Colonic mucosa (tissue), 4 donors: ENCODE results near the gene SIRT7. TPM values are rescaled to one million over a fixed set of nuclear protein-coding genes. Genes with fewer than 3 reads are reported as not detected.

ENCODE experiments used
- DNase-seq: peaks from one replicate; pipeline ENCODE4 v3.0.0-alpha.2; 2020
- H3K27ac ChIP-seq: fragments of 200-600 bp; one replicate; pipeline ENCODE4 v1.8.0; 2021
- H3K27me3 ChIP-seq: fragments of 200-600 bp; one replicate; pipeline ENCODE4 v1.8.0; 2021
- H3K36me3 ChIP-seq: fragments of 200-600 bp; one replicate; pipeline ENCODE4 v1.8.0; 2021
- H3K4me1 ChIP-seq: fragments of 200-600 bp; one replicate; pipeline ENCODE4 v1.8.0; 2021; ENCODE audit warnings: mild to moderate bottlenecking
- H3K4me3 ChIP-seq: fragments of 200-600 bp; one replicate; pipeline ENCODE4 v1.8.0; 2021
- H3K9ac ChIP-seq, 2 donors: one replicate each; pipeline ENCODE4 v1.7.0; 2013; ENCODE audit warnings: control low read depth in 2 of 2, low read depth in 2 of 2, low read length in 2 of 2
- H3K9me3 ChIP-seq: fragments of 200-600 bp; one replicate; pipeline ENCODE4 v1.8.0; 2021
- CTCF ChIP-seq: fragments of 200-600 bp; IDR thresholded peaks from one replicate; pipeline ENCODE4 v1.8.0; 2022; ENCODE audit warnings: antibody characterized with exemption, mild to moderate bottlenecking
- intact Hi-C: fragments of 100-400 bp; cut with DNase I; formaldehyde crosslinking; loops from one replicate; pipeline ENCODE4 v1.14.1; 2022
- total RNA-seq, 2 donors: library from RNA; stranded (reverse); fragmentation: NEBNext Ultra II Directional in 1 of 2; extraction: Animal tissue kit (Norgen Biotek cat#: 25700) in 1 of 2; gene quantifications; one replicate each; pipeline ENCODE4 v1.2.1, GENCODE V29; 2021
- donor health status: healthy.
- donor health status: DM: no; HTN: no; CAD: no.
- donor health status: DM: no; HTN: no; CAD: no.

Gene SIRT7
- total RNA-seq, 2 donors from 2014 or later: 43.3 to 81.9 TPM

GRCh38 chr17:81951785-81952684 lies 34.1 kb upstream of the SIRT7 start:
- H3K27me3 ChIP-seq: no peaks in the 10 kb centered on the region
- H3K4me3 ChIP-seq: no peak overlapping the region
- no peaks in the 10 kb centered on the region for H3K36me3 ChIP-seq
- H3K4me1 ChIP-seq: no peaks in the 10 kb centered on the region
- TF ChIP-seq CTCF: no peak
- no peak overlapping the region for H3K27ac ChIP-seq
- H3K9ac ChIP-seq: no peak overlapping the region
- DNase-seq: no peak
- intact Hi-C loops: no loop called here
- H3K9me3 ChIP-seq: no peaks in the 10 kb centered on the region

GRCh38 chr17:81950501-81950900 lies 32.5 kb upstream of the SIRT7 start:
- TF ChIP-seq CTCF: no peak
- intact Hi-C loops: no loop called here
- no peak overlapping the region for H3K4me3 ChIP-seq
- DNase-seq: no peak
- no peaks in the 10 kb centered on the region for H3K27me3 ChIP-seq
- H3K36me3 ChIP-seq: no peaks in the 10 kb centered on the region
- H3K27ac ChIP-seq: no peak overlapping the region
- H3K4me1 ChIP-seq: no peaks in the 10 kb centered on the region
- H3K9ac ChIP-seq: no peak overlapping the region
- no peaks in the 10 kb centered on the region for H3K9me3 ChIP-seq

- no peak for TF ChIP-seq CTCF
These were observed 30.8 kb upstream of the SIRT7 start for GRCh38 chr17:81948635-81949378.

GRCh38 chr17:81947189-81947588 lies 29.2 kb upstream of the SIRT7 start, which contains the start of gene MYADML2:
TSS of gene MYADML2 (minus strand) at chr17:81947233. CDS start at chr17:81941741, 5,492 bp downstream.
- no peak within 1 kb of the TSS for H3K9ac ChIP-seq
- H3K9me3 ChIP-seq: no peaks in the 10 kb centered on the region
- no peaks in the 10 kb centered on the region for H3K36me3 ChIP-seq
- no peak for DNase-seq
- intact Hi-C loops: no loop called here
- no peak within 1 kb of the TSS for H3K27ac ChIP-seq
- H3K27me3 ChIP-seq: peaks cover 2% of the 10 kb centered on the region
- TF ChIP-seq CTCF: no peak
- H3K4me3 ChIP-seq: no peak within 1 kb of the TSS
- H3K4me1 ChIP-seq: no peaks in the 10 kb centered on the region

More at GRCh38 chr17:81948635-81949378, 30.8 kb upstream of the SIRT7 start:
- Histone ChIP-seq H3K9me3 (no peaks in the 10 kb centered on the region), H3K4me3 (no peak overlapping the region), H3K36me3 (no peaks in the 10 kb centered on the region), H3K9ac (no peak overlapping the region), H3K27ac (no peak overlapping the region), H3K4me1 (no peaks in the 10 kb centered on the region), H3K27me3 (no peaks in the 10 kb centered on the region)
- DNase-seq: no peak
- intact Hi-C loops: no loop called here

- H3K27me3 ChIP-seq: peaks cover 11% of the 10 kb centered on the region
- no peaks in the 10 kb centered on the region for H3K9me3 ChIP-seq
- DNase-seq: no peak
- H3K27ac ChIP-seq: no peak overlapping the region
- no peak overlapping the region for H3K4me3 ChIP-seq
- H3K9ac ChIP-seq: no peak overlapping the region
- no peaks in the 10 kb centered on the region for H3K4me1 ChIP-seq
- intact Hi-C loops: no loop called here
- no peaks in the 10 kb centered on the region for H3K36me3 ChIP-seq
- no peak for TF ChIP-seq CTCF
These were observed 26.9 kb upstream of the SIRT7 start for GRCh38 chr17:81944858-81945257.
